SK-N-SH treated with all-trans-retinoic acid at 6 μM for 48 hours (cell line): Measurements from ENCODE around the gene NFKBIA.
"Not testable (repeated sequence)": the region's sequence is repeated elsewhere in the genome, so short reads cannot be mapped to it uniquely, and the experiment has no call there.

ENCODE experiments used
- CREB5 ChIP-seq: fragments of 250-450 bp; sonication (Bioruptor Pico); IDR thresholded peaks from 2 replicates; pipeline ENCODE4 v1.5.1; 2020; ENCODE audit warnings: low read depth, mild to moderate bottlenecking, moderate library complexity
- ISL1 ChIP-seq: fragments of 250-450 bp; sonication (Bioruptor Pico); IDR thresholded peaks from 2 replicates; pipeline ENCODE4 v2.1.2; 2022; ENCODE audit warnings: mild to moderate bottlenecking, moderate library complexity
- PPARA ChIP-seq: fragments of 250-450 bp; sonication (Bioruptor Pico); IDR thresholded peaks from 2 replicates; pipeline ENCODE4 v1.5.0; 2020; ENCODE audit warnings: mild to moderate bottlenecking, borderline replicate concordance
- RARB ChIP-seq: fragments of 250-450 bp; sonication (Bioruptor Pico); IDR thresholded peaks from 2 replicates; pipeline ENCODE4 v1.8.0; 2021; ENCODE audit warnings: mild to moderate bottlenecking, moderate library complexity
- SNAI2 ChIP-seq: fragments of 250-450 bp; sonication (Bioruptor Pico); IDR thresholded peaks from 2 replicates; pipeline ENCODE4 v1.5.0; 2020; ENCODE audit warnings: mild to moderate bottlenecking, moderate library complexity
- TF ChIP-seq, protein P1 (sequence below): fragments of 250-450 bp; sonication (Bioruptor Pico); IDR thresholded peaks from 2 replicates; pipeline ENCODE4 v1.8.0; 2020; ENCODE audit warnings: mild to moderate bottlenecking, moderate library complexity, borderline replicate concordance

DNA sequence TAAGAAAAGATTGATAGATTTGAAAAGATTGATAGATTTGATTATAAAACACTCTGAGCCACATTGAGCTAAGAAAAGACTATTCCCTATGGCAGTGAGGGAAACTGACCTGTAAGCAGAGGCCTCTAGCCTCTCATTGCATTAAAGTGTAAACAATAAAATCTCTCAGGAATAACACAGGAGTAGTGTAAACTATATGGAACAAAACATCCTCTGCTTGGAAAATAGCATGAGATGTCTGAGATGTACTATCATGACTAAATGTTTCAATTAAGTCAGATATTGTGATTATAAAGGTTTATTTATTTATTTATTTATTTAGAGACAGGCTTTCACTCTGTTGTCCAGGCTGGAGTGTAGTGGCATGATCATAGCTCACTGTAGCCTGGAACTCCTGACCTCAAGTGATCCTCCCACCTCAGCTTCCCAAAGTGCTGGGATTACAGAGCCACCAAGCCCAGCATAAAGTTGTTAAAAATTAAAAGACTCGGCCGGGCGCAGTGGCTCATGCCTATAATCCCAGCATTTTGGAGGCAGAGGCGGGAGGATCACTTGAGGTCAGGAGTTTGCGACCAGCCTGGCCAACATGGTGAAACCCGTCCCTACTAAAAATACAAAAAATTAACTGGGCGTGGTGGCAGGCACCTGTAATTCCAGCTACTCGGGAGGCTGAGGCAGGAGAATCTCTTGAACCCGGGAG lies 25.2 kb downstream of the NFKBIA start:
- not testable (repeated sequence) for TF ChIP-seq ISL1, PPARA, RARB, SNAI2, CREB5 (CRISPR knock-in tag)
- TF ChIP-seq, protein P1, sequence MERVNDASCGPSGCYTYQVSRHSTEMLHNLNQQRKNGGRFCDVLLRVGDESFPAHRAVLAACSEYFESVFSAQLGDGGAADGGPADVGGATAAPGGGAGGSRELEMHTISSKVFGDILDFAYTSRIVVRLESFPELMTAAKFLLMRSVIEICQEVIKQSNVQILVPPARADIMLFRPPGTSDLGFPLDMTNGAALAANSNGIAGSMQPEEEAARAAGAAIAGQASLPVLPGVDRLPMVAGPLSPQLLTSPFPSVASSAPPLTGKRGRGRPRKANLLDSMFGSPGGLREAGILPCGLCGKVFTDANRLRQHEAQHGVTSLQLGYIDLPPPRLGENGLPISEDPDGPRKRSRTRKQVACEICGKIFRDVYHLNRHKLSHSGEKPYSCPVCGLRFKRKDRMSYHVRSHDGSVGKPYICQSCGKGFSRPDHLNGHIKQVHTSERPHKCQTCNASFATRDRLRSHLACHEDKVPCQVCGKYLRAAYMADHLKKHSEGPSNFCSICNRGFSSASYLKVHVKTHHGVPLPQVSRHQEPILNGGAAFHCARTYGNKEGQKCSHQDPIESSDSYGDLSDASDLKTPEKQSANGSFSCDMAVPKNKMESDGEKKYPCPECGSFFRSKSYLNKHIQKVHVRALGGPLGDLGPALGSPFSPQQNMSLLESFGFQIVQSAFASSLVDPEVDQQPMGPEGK (CRISPR knock-in tag) = not testable (repeated sequence)
